ENCODE data around the gene C1orf122.

GRCh38 chr1:37821481-37821880 is 13.9 kb downstream of the C1orf122 start:
- TF ChIP-seq CTCF (IDR thresholded peaks at IDR 0.05) (no peak), POLR2A (IDR thresholded peaks at IDR 0.05) (no peak)
